Thyroid gland (tissue), 4 donors: ENCODE data around the gene USP46. TPM values are rescaled to one million over a fixed set of nuclear protein-coding genes. Genes with fewer than 3 reads are reported as not detected.

Experiments used
- DNase-seq, 2 donors: peaks; one replicate each; pipeline ENCODE4 v3.0.0-alpha.2; 2019
- H3K27ac ChIP-seq, 3 donors: fragments of 200-600 bp; sonication (generic); 1 replicate in 2 of 3; 2 replicates in 1 of 3; pipeline ENCODE4 v1.5.1; 2016 to 2019; ENCODE audit warnings: mild to moderate bottlenecking in 1 of 3, moderate library complexity in 1 of 3
- H3K27me3 ChIP-seq: fragments of 200-600 bp; sonication (generic); one replicate; pipeline ENCODE4 v1.5.1; 2019
- H3K36me3 ChIP-seq, 2 donors: fragments of 200-600 bp; sonication (generic); one replicate each; pipeline ENCODE4 v1.5.1; 2016 to 2019
- H3K4me1 ChIP-seq, 2 donors: fragments of 200-600 bp; sonication (generic); one replicate each; pipeline ENCODE4 v1.5.1; 2017 to 2019
- H3K4me3 ChIP-seq, 3 donors: fragments of 200-600 bp; sonication (generic); replicated peaks in 1 of 3; 1 replicate in 2 of 3; 2 replicates in 1 of 3; pipeline ENCODE4 v1.5.1; 2016; ENCODE audit warnings: mild to moderate bottlenecking in 1 of 3
- H3K9me3 ChIP-seq: fragments of 200-600 bp; sonication (generic); one replicate; pipeline ENCODE4 v1.5.1; 2017
- CTCF ChIP-seq, 6 experiments: fragments of 200-600 bp in 3 of 6; fragments of 450-650 bp in 3 of 6; sonication (generic) in 3 of 6; IDR thresholded peaks; one replicate each; pipeline ENCODE4 v1.5.1; 2016 to 2019; ENCODE audit warnings: antibody characterized with exemption in 6 of 6, mild to moderate bottlenecking in 2 of 6, inconsistent platforms in 1 of 6, moderate library complexity in 1 of 6
- POLR2A ChIP-seq, 2 donors: fragments of 450-650 bp; IDR thresholded peaks; one replicate each; pipeline ENCODE4 v1.6.1; 2017; ENCODE audit warnings: antibody characterized with exemption in 2 of 2, mild to moderate bottlenecking in 2 of 2, moderate library complexity in 1 of 2
- WGBS, 2 donors: methylation state at CpG; one replicate each; pipeline ENCODE4 v1.1.5; 2017; 5-methylcytosine and 5-hydroxymethylcytosine counted together
- intact Hi-C: fragments of 100-400 bp; cut with DNase I; formaldehyde crosslinking; loops from one replicate; pipeline ENCODE4 v1.15.1; 2023
- total RNA-seq, 4 donors: library from RNA; depleted of rRNA; stranded (reverse); fragments of >200 nt; gene quantifications; one replicate each; pipeline ENCODE4 v1.2.3, GENCODE V29; 2016

The USP46 gene
- total RNA-seq, 4 donors from 2014 or later: 10.8 to 17.6 (median 14.2) TPM

- TF ChIP-seq CTCF (IDR thresholded peaks at IDR 0.05) (no peak), POLR2A (IDR thresholded peaks at IDR 0.05) (no peak)
- peaks cover 0 to 11% of the 10 kb centered on the region in 2 donors for H3K4me1 ChIP-seq
- no peak overlapping the region for H3K27ac ChIP-seq
- intact Hi-C loops: no loop called here
- H3K4me3 ChIP-seq: no peak overlapping the region
- WGBS, 2 donors: 83 to 86% methylated on average over 2 of the region's 2 CpGs
- H3K9me3 ChIP-seq: no peaks in the 10 kb centered on the region
- no peaks in the 10 kb centered on the region for H3K36me3 ChIP-seq
- no peaks in the 10 kb centered on the region for H3K27me3 ChIP-seq
- DNase-seq: no peak
These were observed 22.0 kb downstream of the USP46 start for GRCh38 chr4:52637116-52637515.

GRCh38 chr4:52635560-52635959, 23.5 kb downstream of the USP46 start:
- Histone ChIP-seq H3K36me3 (no peaks in the 10 kb centered on the region), H3K4me1 (peaks cover 0 to 1% of the 10 kb centered on the region in 2 donors)
- intact Hi-C loops: no loop called here

GRCh38 chr4:52635130-52635529, 24.0 kb downstream of the USP46 start:
- Histone ChIP-seq H3K27me3 (no peaks in the 10 kb centered on the region), H3K36me3 (no peaks in the 10 kb centered on the region), H3K9me3 (no peaks in the 10 kb centered on the region), H3K27ac (no peak overlapping the region), H3K4me3 (no peak overlapping the region), H3K4me1 (no peaks in the 10 kb centered on the region)
- 64 to 80% methylated on average over 4 of the region's 4 CpGs for WGBS, 2 donors
- no peak for TF ChIP-seq CTCF (IDR thresholded peaks at IDR 0.05)
- TF ChIP-seq POLR2A (IDR thresholded peaks at IDR 0.05): no peak
- intact Hi-C loops: no loop called here
- DNase-seq: no peak

More at GRCh38 chr4:52635560-52635959, 23.5 kb downstream of the USP46 start:
- DNase-seq: no peak
- Histone ChIP-seq H3K27ac (no peak overlapping the region), H3K4me3 (no peak overlapping the region), H3K27me3 (no peaks in the 10 kb centered on the region), H3K9me3 (no peaks in the 10 kb centered on the region)
- TF ChIP-seq POLR2A (IDR thresholded peaks at IDR 0.05) (no peak), CTCF (IDR thresholded peaks at IDR 0.05) (no peak)
- 96 to 97% methylated on average over 1 of the region's 1 CpG for WGBS, 2 donors

- Histone ChIP-seq H3K4me3 (no peak overlapping the region), H3K4me1 (no peaks in the 10 kb centered on the region), H3K27me3 (no peaks in the 10 kb centered on the region), H3K9me3 (no peaks in the 10 kb centered on the region), H3K27ac (no peak overlapping the region), H3K36me3 (no peaks in the 10 kb centered on the region)
- WGBS, 2 donors: 65 to 70% methylated on average over 6 of the region's 6 CpGs
- TF ChIP-seq CTCF (IDR thresholded peaks at IDR 0.05) (no peak), POLR2A (IDR thresholded peaks at IDR 0.05) (no peak)
- intact Hi-C loops: no loop called here
- peak; percentile 50 to 67 for DNase-seq
These were observed 25.3 kb downstream of the USP46 start for GRCh38 chr4:52633846-52634245.

- intact Hi-C loops: no loop called here
- TF ChIP-seq POLR2A (IDR thresholded peaks at IDR 0.05) (no peak), CTCF (IDR thresholded peaks at IDR 0.05) (no peak)
- Histone ChIP-seq H3K36me3 (peaks cover 0 to 2% of the 10 kb centered on the region in 2 donors), H3K9me3 (no peaks in the 10 kb centered on the region), H3K27ac (no peak overlapping the region), H3K4me3 (no peak overlapping the region), H3K27me3 (no peaks in the 10 kb centered on the region), H3K4me1 (no peaks in the 10 kb centered on the region)
- DNase-seq: no peak
- WGBS, 2 donors: 88 to 97% methylated on average over 2 of the region's 2 CpGs
These were observed 30.1 kb downstream of the USP46 start for GRCh38 chr4:52628974-52629373.
